HepG2 (cell line): ENCODE data around the gene KIAA0930. TPM values are rescaled to one million over a fixed set of nuclear protein-coding genes. Genes with fewer than 3 reads are reported as not detected.

Source experiments
- DBP ChIP-seq: sonication (generic); formaldehyde crosslinking; IDR thresholded peaks from 2 replicates; pipeline ENCODE4 v1.4.0; 2020; ENCODE audit warnings: missing genetic modification reagents; ENCODE audit errors: not compliant biosample characterization
- DMAP1 ChIP-seq: IDR thresholded peaks from 2 replicates; pipeline ENCODE4 v1.6.1; 2016
- FOXK2 ChIP-seq: fragments of 450-650 bp; IDR thresholded peaks from 2 replicates; pipeline ENCODE4 v1.6.1; 2016
- KLF9 ChIP-seq: IDR thresholded peaks from 2 replicates; pipeline ENCODE4 v1.6.1; 2016; ENCODE audit warnings: low read depth
- NFRKB ChIP-seq: fragments of 450-650 bp; IDR thresholded peaks from 2 replicates; pipeline ENCODE4 v1.6.1; 2017
- RAD51 ChIP-seq: fragments of 450-650 bp; IDR thresholded peaks from 2 replicates; pipeline ENCODE4 v1.6.1; 2016; ENCODE audit warnings: borderline replicate concordance
- TERF1 ChIP-seq: sonication (generic); formaldehyde crosslinking; IDR thresholded peaks from 2 replicates; pipeline ENCODE4 v1.8.0; 2022; ENCODE audit warnings: mild to moderate bottlenecking, missing genetic modification reagents, moderate library complexity
- ZBTB10 ChIP-seq: sonication (generic); formaldehyde crosslinking; IDR thresholded peaks from 2 replicates; pipeline ENCODE4 v1.4.0; 2020; ENCODE audit warnings: missing genetic modification reagents, borderline replicate concordance
- ZBTB3 ChIP-seq: sonication (generic); formaldehyde crosslinking; IDR thresholded peaks from 2 replicates; pipeline ENCODE4 v1.4.0; 2020; ENCODE audit warnings: low read depth, mild to moderate bottlenecking, moderate library complexity, missing genetic modification reagents, borderline replicate concordance
- ZBTB38 ChIP-seq: sonication (generic); formaldehyde crosslinking; IDR thresholded peaks from 2 replicates; pipeline ENCODE4 v1.5.1; 2020; ENCODE audit warnings: mild to moderate bottlenecking, missing genetic modification reagents
- ZEB1 ChIP-seq: IDR thresholded peaks from 2 replicates; pipeline ENCODE4 v1.6.1; 2012; ENCODE audit warnings: mild to moderate bottlenecking, low read depth, inconsistent platforms; ENCODE audit not compliant: insufficient replicate concordance
- ZFY ChIP-seq: sonication (generic); formaldehyde crosslinking; IDR thresholded peaks from 2 replicates; pipeline ENCODE4 v1.4.0; 2020; ENCODE audit warnings: missing genetic modification reagents
- ZNF10 ChIP-seq: sonication (generic); formaldehyde crosslinking; IDR thresholded peaks from 2 replicates; pipeline ENCODE4 v1.4.0; 2020; ENCODE audit warnings: mild to moderate bottlenecking, low read depth, missing genetic modification reagents, borderline replicate concordance
- ZNF160 ChIP-seq: sonication (generic); formaldehyde crosslinking; IDR thresholded peaks from 2 replicates; pipeline ENCODE4 v1.8.0; 2022; ENCODE audit warnings: mild to moderate bottlenecking, inconsistent platforms, missing genetic modification reagents
- ZNF432 ChIP-seq: sonication (generic); formaldehyde crosslinking; IDR thresholded peaks from 2 replicates; pipeline ENCODE4 v1.5.0; 2020; ENCODE audit warnings: missing genetic modification reagents, mild to moderate bottlenecking, borderline replicate concordance
- ZNF451 ChIP-seq: sonication (generic); formaldehyde crosslinking; IDR thresholded peaks from 2 replicates; pipeline ENCODE4 v1.5.0; 2020; ENCODE audit warnings: mild to moderate bottlenecking, missing genetic modification reagents
- ZNF740 ChIP-seq: sonication (generic); formaldehyde crosslinking; IDR thresholded peaks from 2 replicates; pipeline ENCODE4 v1.4.0; 2020; ENCODE audit warnings: missing genetic modification reagents
- ZNF841 ChIP-seq: sonication (generic); formaldehyde crosslinking; IDR thresholded peaks from 2 replicates; pipeline ENCODE4 v1.8.1; 2023; ENCODE audit warnings: missing genetic modification reagents, borderline replicate concordance
- ZSCAN22 ChIP-seq: sonication (generic); formaldehyde crosslinking; IDR thresholded peaks from 2 replicates; pipeline ENCODE4 v1.4.0; 2020; ENCODE audit warnings: mild to moderate bottlenecking, missing genetic modification reagents
- polyA plus RNA-seq, 8 experiments: library from polyadenylated mRNA; depleted of rRNA in 3 of 8; stranded (reverse) in 7 of 8; unstranded in 1 of 8; fragments of >200 nt; fragmentation: Illumina TruSeq in 4 of 8; extraction: Trizol in 4 of 8; gene quantifications; 2 replicates each; pipeline versions ENCODE4 v1.2.1 to v1.2.3, GENCODE V29; 2011 to 2016; ENCODE audit warnings: low read depth in 4 of 8, missing spikeins in 1 of 8, mixed read lengths in 1 of 8; ENCODE audit not compliant: insufficient read depth in 1 of 8
- total RNA-seq, 5 experiments: library from RNA; depleted of rRNA; stranded (reverse); fragments of >200 nt; fragmentation: Illumina TruSeq; extraction: Trizol; gene quantifications; 2 replicates each; pipeline ENCODE4 v1.2.3, GENCODE V29; 2016; ENCODE audit warnings: low read depth in 1 of 5
- TF ChIP-seq, protein P1 (sequence below): sonication (generic); formaldehyde crosslinking; IDR thresholded peaks from 2 replicates; pipeline ENCODE4 v1.8.1; 2023; ENCODE audit warnings: mild to moderate bottlenecking, missing genetic modification reagents, borderline replicate concordance
- TF ChIP-seq, protein P2 (sequence below): sonication (generic); formaldehyde crosslinking; conservative IDR thresholded peaks from 2 replicates; pipeline ENCODE4 v1.8.0; 2022; ENCODE audit warnings: missing genetic modification reagents

KIAA0930 gene
- total and polyA plus RNA-seq, 2 of the 13 experiments (the other 11 are each of a cell fraction or from before 2014, with no cell fraction given): 27.0 to 38.2 TPM

DNA sequence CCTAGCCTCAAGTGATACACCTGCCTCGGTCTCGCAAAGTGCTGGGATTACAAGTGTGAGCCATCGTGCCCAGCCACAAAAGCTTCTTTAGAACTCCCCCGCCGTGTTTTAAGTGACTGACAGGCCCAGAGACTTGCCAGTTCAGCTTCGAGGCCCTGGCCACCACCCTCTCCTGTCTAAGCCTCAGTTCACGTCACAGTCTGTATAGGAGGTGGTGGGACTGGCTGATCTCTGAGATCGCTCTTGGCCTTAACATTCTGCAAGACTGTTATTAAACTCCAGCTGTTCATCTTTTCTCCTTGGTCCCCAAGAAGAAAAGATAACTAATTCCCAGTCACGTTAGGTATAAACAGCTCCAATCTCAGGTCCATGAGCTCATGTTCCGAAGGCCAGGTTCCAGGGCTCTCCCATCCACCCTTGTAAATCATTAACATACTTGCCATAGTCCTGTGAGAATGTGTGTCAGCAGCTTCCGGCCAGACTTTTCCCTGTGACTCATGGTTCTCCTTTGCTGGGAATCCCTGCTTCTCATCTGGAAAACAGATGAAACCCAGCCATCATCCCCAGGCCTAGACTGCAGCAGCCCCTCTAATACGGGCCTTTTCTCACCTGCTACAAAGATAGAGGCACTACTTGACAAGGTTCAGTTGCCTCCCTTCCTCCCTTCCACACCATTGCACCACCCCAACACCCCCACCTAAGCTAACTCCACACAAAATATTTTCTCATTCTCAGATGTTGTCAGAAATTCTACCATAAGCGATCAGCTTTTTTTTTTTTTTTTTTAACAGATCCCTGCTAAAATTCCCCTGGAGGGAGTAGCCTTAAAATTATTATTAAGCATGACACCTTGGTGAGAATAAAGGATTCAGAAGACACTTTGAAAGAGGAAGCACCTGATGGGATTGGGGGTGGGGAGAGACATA, 5.6 kb upstream of the KIAA0930 start (continued):
- no peak for TF ChIP-seq TERF1
- 0 out of 2 replicates have a peak, but pooled peaks have one; percentile 4 for TF ChIP-seq DMAP1 (CRISPR knock-in tag)
- peak; percentile 26; the same call in 1 of the 2 replicates for TF ChIP-seq FOXK2
- no peak for TF ChIP-seq ZBTB38
- TF ChIP-seq, protein P1, sequence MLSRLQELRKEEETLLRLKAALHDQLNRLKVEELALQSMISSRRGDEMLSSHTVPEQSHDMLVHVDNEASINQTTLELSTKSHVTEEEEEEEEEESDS (CRISPR knock-in tag): no peak
- TF ChIP-seq ZNF432 (CRISPR knock-in tag): no peak
- TF ChIP-seq ZBTB10 (CRISPR knock-in tag): peak; percentile 46; the same call in 1 of the 2 replicates
- no peak for TF ChIP-seq ZNF841 (CRISPR knock-in tag)
- TF ChIP-seq ZNF160: no peak
- TF ChIP-seq RAD51: no peak
- TF ChIP-seq ZBTB3 (CRISPR knock-in tag): no peak
- no peak for TF ChIP-seq DBP
- no peak for TF ChIP-seq ZNF451 (CRISPR knock-in tag)
- TF ChIP-seq KLF9 (CRISPR knock-in tag): no peak
- no peak for TF ChIP-seq ZNF740
- peak; percentile 32 for TF ChIP-seq ZEB1
- TF ChIP-seq ZFY (CRISPR knock-in tag): peak; percentile 64; the same call in 1 of the 2 replicates
- TF ChIP-seq, protein P2, sequence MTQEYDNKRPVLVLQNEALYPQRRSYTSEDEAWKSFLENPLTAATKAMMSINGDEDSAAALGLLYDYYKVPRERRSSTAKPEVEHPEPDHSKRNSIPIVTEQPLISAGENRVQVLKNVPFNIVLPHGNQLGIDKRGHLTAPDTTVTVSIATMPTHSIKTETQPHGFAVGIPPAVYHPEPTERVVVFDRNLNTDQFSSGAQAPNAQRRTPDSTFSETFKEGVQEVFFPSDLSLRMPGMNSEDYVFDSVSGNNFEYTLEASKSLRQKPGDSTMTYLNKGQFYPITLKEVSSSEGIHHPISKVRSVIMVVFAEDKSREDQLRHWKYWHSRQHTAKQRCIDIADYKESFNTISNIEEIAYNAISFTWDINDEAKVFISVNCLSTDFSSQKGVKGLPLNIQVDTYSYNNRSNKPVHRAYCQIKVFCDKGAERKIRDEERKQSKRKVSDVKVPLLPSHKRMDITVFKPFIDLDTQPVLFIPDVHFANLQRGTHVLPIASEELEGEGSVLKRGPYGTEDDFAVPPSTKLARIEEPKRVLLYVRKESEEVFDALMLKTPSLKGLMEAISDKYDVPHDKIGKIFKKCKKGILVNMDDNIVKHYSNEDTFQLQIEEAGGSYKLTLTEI (CRISPR knock-in tag): no peak
- TF ChIP-seq NFRKB: no peak
- TF ChIP-seq ZSCAN22 (CRISPR knock-in tag): no peak
- no peak for TF ChIP-seq ZNF10 (CRISPR knock-in tag)
